Brain pericyte (primary cell): ENCODE data around the gene UBXN11.

Source experiments
- DNase-seq: peaks from one replicate; pipeline ENCODE4 v3.0.0-alpha.2; 2012; ENCODE audit warnings: low read depth, low spot score

The UBXN11 gene

DNA sequence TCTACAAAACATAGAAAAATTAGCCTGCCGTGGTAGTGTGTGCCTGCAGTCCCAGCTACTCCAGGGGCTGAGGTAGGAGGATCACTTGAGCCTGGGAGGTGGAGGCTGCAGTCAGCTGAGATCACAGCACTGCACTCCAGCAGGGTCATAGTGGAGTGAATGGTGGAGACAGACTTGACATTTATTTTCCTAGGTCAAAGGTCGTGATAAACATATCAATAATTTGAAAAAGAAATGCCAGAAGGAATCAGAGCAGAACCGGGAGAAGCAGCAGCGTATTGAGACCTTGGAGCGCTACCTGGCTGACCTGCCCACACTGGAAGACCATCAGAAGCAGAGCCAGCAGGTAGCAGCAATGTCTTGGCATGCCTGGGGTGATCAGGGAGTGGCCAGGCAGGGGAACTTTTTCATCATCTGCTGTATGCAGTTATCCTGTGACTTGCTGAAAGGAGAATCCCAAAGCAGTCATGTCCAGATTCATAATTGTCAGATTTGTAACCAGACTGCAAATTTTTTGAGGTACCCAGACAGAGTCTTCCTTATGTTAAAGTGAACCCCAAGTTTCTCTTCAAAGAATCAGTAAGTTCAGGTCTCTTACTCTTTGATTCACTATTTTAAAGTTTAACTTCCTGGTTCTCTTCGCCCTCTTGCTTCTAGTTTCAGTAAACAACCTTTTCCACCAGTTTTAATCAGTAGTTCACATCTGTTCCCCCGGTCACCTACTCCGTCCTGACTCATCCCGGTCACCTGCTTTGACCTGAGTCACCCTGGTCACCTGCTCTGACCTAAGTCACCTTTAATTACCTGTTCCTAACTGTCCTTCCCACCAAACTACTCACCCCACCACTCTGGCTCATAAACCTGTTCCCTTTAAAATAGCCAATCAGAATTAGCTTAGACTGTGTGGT is 37.9 kb downstream of the UBXN11 start:
- no peak for DNase-seq

DNA sequence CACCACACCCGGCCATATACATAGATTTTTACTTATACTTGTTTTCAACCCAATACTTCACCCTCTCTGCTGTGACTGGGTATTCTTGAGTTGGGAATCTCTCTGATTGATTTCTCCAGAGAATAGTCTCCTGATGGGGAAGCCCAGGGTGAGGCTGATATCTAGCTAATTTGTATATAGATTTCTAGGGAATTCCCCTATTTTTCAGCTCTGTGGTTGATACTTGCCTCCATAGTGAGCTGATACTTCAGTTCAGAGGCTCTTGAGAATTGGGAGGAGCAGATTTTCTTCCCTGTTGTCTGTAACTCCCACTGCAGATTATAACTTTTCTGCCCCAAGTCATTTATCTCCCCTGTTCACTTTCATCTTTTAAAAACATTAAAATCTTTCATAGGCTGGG is 41.0 kb downstream of the UBXN11 start:
- no peak for DNase-seq

DNA sequence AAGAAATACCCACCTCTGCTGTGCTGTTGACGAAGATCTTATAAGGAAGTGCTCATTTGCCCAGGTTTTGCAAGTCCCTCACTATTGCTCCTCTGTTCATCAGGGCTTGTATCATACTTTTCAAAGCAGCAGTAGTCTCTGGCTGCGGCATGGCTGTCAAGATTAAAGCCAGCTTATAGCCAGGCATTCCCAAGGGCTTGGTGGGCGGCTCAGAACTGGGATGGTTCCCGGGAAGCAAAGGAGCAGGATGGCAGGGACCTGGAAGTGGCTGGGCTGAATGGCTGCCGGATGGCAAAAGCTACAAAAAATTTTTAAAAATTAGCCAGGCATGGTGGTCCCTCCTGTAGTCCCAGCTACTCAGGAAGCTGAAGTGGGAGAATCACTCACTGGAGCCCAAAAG is 43.2 kb downstream of the UBXN11 start:
- no peak for DNase-seq

DNA sequence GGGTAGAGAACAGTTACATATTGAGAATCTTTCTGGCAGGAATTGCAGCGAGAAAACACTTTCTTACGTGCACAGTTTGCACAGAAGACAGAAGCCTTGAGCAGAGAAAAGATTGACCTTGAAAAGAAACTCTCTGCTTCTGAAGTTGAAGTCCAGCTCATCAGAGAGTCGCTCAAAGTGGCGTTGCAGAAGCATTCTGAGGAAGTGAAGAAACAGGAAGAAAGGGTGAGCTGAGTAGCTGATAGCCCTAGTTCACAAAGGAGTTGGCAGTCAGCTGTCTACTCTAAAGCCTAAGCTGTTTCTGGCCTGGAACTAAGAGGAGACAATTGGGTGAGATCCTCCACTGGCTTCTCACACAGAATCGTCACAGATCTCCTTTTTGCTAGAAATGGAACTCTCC is 46.9 kb downstream of the UBXN11 start:
- DNase-seq = no peak

GRCh38 chr1:26259005-26259404 is 47.4 kb downstream of the UBXN11 start:
- DNase-seq = no peak

GRCh38 chr1:26257222-26257621 is 49.2 kb downstream of the UBXN11 start:
- DNase-seq = no peak

- DNase-seq = no peak
These were observed 52.0 kb downstream of the UBXN11 start for GRCh38 chr1:26254404-26254803.

DNA sequence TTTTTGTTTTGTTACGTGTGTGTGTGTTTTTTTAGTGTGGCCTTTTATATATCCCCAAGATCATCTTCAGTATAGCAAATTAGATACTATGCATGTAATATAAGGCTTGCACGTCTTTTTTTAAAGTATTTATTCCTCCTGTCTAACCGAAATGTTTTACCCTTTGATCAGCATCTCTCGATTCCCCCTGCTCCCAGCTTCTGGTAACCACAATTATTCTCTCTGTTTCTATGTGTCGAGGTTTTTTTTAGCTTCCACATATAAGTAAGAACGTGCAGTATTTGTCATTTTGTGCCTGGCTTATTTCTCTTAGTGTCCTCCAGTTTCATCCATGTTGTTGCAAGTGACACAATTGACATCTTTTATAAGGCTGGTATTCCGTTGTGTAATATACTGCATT is 53.7 kb downstream of the UBXN11 start:
- no peak for DNase-seq

DNA sequence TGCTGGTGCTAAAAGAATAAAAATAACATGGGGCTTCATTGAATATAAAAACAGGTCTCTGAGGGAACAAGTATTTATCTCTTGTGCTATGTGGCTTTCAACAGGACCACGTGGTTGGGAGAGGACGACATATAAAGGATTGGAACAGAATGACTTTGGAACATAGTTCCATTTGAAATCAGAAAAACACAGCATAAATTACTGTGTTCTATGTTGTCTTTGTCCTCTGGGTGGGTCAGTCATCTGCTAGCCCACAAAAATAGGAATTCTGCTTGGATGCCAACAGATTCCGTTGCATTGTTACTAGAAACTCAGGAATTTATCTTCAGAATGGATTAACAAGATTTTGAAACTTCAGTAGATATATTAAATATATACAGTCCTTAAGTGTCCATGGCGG is 66.5 kb downstream of the UBXN11 start:
- DNase-seq = no peak

- DNase-seq = no peak
These were observed 69.0 kb downstream of the UBXN11 start for GRCh38 chr1:26237230-26237966.

GRCh38 chr1:26234644-26235370 is 71.6 kb downstream of the UBXN11 start:
- DNase-seq = no peak

- peak; percentile 92 for DNase-seq
These were observed 72.4 kb downstream of the UBXN11 start, which contains the start of gene CEP85 for GRCh38 chr1:26233903-26234643. CEP85 (plus strand) TSS chr1:26234200; CDS start chr1:26239784, 5,584 bp downstream.
